Mesenchymal stem cell (in vitro differentiated cells and primary cell): ENCODE results near the gene PITPNM3.

Experiments
- DNase-seq: peaks from one replicate; pipeline ENCODE4 v3.0.0-alpha.2; 2013
- H2AFZ ChIP-seq: one replicate; pipeline ENCODE4 v1.6.1; 2013; ENCODE audit warnings: low read depth, mild to moderate bottlenecking, control low read depth, inconsistent platforms, low read length, moderate library complexity
- H2AK5ac ChIP-seq: 2 replicates; pipeline ENCODE4 v1.6.1; 2013; ENCODE audit warnings: low read length, moderate library complexity, mild to moderate bottlenecking, inconsistent platforms; ENCODE audit not compliant: severe bottlenecking
- H2BK120ac ChIP-seq: one replicate; pipeline ENCODE4 v1.6.1; 2013; ENCODE audit warnings: low read depth, mild to moderate bottlenecking, inconsistent platforms, low read length, moderate library complexity
- H2BK12ac ChIP-seq, 2 experiments: one replicate each; pipeline ENCODE4 v1.6.1; 2013; ENCODE audit warnings: inconsistent platforms in 2 of 2, low read length in 2 of 2, mild to moderate bottlenecking in 2 of 2, moderate library complexity in 2 of 2, control low read depth in 1 of 2
- H2BK15ac ChIP-seq: one replicate; pipeline ENCODE4 v1.6.1; 2013; ENCODE audit warnings: mild to moderate bottlenecking, low read depth, inconsistent platforms; ENCODE audit not compliant: poor library complexity, severe bottlenecking
- H2BK5ac ChIP-seq: 2 replicates; pipeline ENCODE4 v1.6.1; 2013; ENCODE audit warnings: low read depth, mild to moderate bottlenecking, low read length, control low read depth, inconsistent platforms; ENCODE audit not compliant: poor library complexity, severe bottlenecking
- H3K14ac ChIP-seq, 2 experiments: one replicate each; pipeline ENCODE4 v1.6.1; 2013; ENCODE audit warnings: inconsistent platforms in 2 of 2, low read length in 2 of 2, control low read depth in 1 of 2, mild to moderate bottlenecking in 1 of 2, moderate library complexity in 1 of 2
- H3K18ac ChIP-seq, 2 experiments: one replicate each; pipeline ENCODE4 v1.6.1; 2013; ENCODE audit warnings: inconsistent platforms in 2 of 2, low read length in 2 of 2, control low read depth in 1 of 2, low read depth in 1 of 2, mild to moderate bottlenecking in 1 of 2
- H3K23ac ChIP-seq, 2 experiments: one replicate each; pipeline ENCODE4 v1.6.1; 2013; ENCODE audit warnings: inconsistent platforms in 2 of 2, low read length in 2 of 2, mild to moderate bottlenecking in 2 of 2, moderate library complexity in 2 of 2, control low read depth in 1 of 2
- H3K27ac ChIP-seq: 2 replicates; pipeline ENCODE4 v1.5.1; 2013; ENCODE audit warnings: mild to moderate bottlenecking, moderate library complexity, low read length, control low read depth, inconsistent platforms; ENCODE audit not compliant: poor library complexity, severe bottlenecking
- H3K27me3 ChIP-seq, 2 experiments: 2 replicates each; pipeline versions ENCODE4 v1.6.1 to v1.7.0; 2013; ENCODE audit warnings: low read length in 2 of 2, mild to moderate bottlenecking in 2 of 2, moderate library complexity in 2 of 2, control low read depth in 1 of 2, inconsistent platforms in 1 of 2; ENCODE audit not compliant: control insufficient read depth in 1 of 2, insufficient read depth in 1 of 2
- H3K36me3 ChIP-seq, 2 experiments: 2 replicates each; pipeline versions ENCODE4 v1.6.1 to v1.7.0; 2013; ENCODE audit warnings: low read length in 2 of 2, control low read depth in 1 of 2, inconsistent platforms in 1 of 2, low read depth in 1 of 2, mild to moderate bottlenecking in 1 of 2; ENCODE audit not compliant: insufficient read depth in 2 of 2, control insufficient read depth in 1 of 2
- H3K4ac ChIP-seq, 2 experiments: one replicate each; pipeline ENCODE4 v1.6.1; 2013; ENCODE audit warnings: inconsistent platforms in 2 of 2, low read length in 2 of 2, mild to moderate bottlenecking in 2 of 2, moderate library complexity in 2 of 2, control low read depth in 1 of 2, low read depth in 1 of 2
- H3K4me1 ChIP-seq: 2 replicates; pipeline ENCODE4 v1.6.1; 2013; ENCODE audit warnings: low read depth, low read length, control low read depth; ENCODE audit not compliant: control insufficient read depth, insufficient read depth
- H3K4me2 ChIP-seq: 2 replicates; pipeline ENCODE4 v1.6.1; 2013; ENCODE audit warnings: low read length, mild to moderate bottlenecking, inconsistent platforms; ENCODE audit not compliant: poor library complexity, severe bottlenecking
- H3K4me3 ChIP-seq, 2 experiments: 2 replicates each; pipeline versions ENCODE4 v1.5.1 to v1.7.0; 2013; ENCODE audit warnings: low read length in 2 of 2, mild to moderate bottlenecking in 2 of 2, control low read depth in 1 of 2, low read depth in 1 of 2; ENCODE audit not compliant: insufficient read depth in 1 of 2
- H3K79me1 ChIP-seq: replicated peaks from 2 replicates; pipeline ENCODE4 v1.6.1; 2013; ENCODE audit warnings: mild to moderate bottlenecking, control low read depth, low read length, inconsistent platforms; ENCODE audit not compliant: poor library complexity, severe bottlenecking
- H3K9ac ChIP-seq: 2 replicates; pipeline ENCODE4 v1.7.0; 2013; ENCODE audit warnings: mild to moderate bottlenecking, low read length, moderate library complexity
- H3K9me3 ChIP-seq: 2 replicates; pipeline ENCODE4 v1.7.0; 2013; ENCODE audit warnings: mild to moderate bottlenecking, low read length; ENCODE audit not compliant: control insufficient read depth
- H4K8ac ChIP-seq: one replicate; pipeline ENCODE4 v1.6.1; 2013; ENCODE audit warnings: inconsistent platforms, mild to moderate bottlenecking, low read length, moderate library complexity
- H4K91ac ChIP-seq: one replicate; pipeline ENCODE4 v1.6.1; 2013; ENCODE audit warnings: mild to moderate bottlenecking, low read length, inconsistent platforms
- WGBS: methylation state at CpG from one replicate; pipeline ENCODE4 v1.1.7; 2013; ENCODE audit warnings: mixed read lengths; 5-methylcytosine and 5-hydroxymethylcytosine counted together

The PITPNM3 gene

DNA sequence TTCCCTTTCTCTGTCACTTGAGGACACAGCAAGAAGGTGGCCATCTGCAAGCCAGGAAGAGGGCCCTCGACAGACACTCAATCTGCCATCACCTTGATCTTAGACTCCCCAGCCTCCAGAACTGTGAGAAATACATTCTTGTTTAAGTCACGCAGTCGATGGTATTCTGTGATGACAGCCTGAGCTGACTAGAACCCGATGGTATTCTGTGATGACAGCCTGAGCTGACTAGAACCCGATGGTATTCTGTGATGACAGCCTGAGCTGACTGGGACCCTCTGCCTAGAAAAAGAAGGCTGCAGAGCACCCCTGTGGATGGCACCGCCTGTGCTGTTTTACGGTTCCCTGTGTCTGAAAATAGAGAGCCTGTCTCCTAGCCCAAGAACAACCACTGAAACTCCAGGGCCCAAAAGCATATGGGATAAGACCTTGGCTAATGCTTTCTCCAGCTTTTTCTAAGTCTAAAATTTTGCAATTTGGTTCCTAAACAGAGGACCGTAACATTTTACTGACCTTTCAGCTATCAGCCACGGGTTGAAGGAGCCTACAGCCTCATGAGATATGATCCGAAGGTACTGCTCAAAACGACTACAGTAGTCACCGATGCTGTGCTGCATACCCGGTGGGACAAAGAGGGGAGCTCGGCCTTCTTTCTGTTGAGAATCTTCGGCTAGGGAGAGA is 33.1 kb upstream of the PITPNM3 start:
- Histone ChIP-seq H2AK5ac (no peak overlapping the region), H3K4me1 (no peaks in the 10 kb centered on the region), H2BK120ac (no peak overlapping the region), H2BK5ac (no peak overlapping the region), H3K14ac (no peak overlapping the region), H4K91ac (no peak overlapping the region), H3K18ac (no peak overlapping the region), H3K27ac (no peak overlapping the region), H3K79me1 (peaks cover 22% of the 10 kb centered on the region), H3K9ac (no peak overlapping the region), H3K4ac (no peak overlapping the region), H3K27me3 (no peaks in the 10 kb centered on the region), H3K9me3 (peaks cover 22% of the 10 kb centered on the region), H3K23ac (no peak overlapping the region), H2BK12ac (no peak overlapping the region), H2AFZ (no peak overlapping the region), H2BK15ac (no peak overlapping the region), H3K4me3 (no peak overlapping the region), H4K8ac (no peak overlapping the region), H3K4me2 (no peak overlapping the region), H3K36me3 (peaks cover 26 to 96% of the 10 kb centered on the region in 2 experiments)
- DNase-seq, result no peak
- 97% methylated on average over 14 of the region's 15 CpGs for WGBS

- H2BK12ac ChIP-seq, result no peak overlapping the region
- H3K23ac ChIP-seq, result no peak overlapping the region
- H2AFZ ChIP-seq, result no peak overlapping the region
- no peak for DNase-seq
- no peak overlapping the region for H2BK15ac ChIP-seq
- H3K27ac ChIP-seq, result no peak overlapping the region
- H3K4me3 ChIP-seq, result no peak overlapping the region
- WGBS, result 95% methylated on average over 4 of the region's 5 CpGs
- no peak overlapping the region for H3K18ac ChIP-seq
- no peak overlapping the region for H2BK5ac ChIP-seq
- H3K4me2 ChIP-seq, result no peak overlapping the region
- H3K27me3 ChIP-seq, result no peaks in the 10 kb centered on the region
- no peaks in the 10 kb centered on the region for H3K4me1 ChIP-seq
- no peak overlapping the region for H3K4ac ChIP-seq
- H2AK5ac ChIP-seq, result no peak overlapping the region
- H3K14ac ChIP-seq, result no peak overlapping the region
- H3K36me3 ChIP-seq, result peaks cover 23 to 98% of the 10 kb centered on the region in 2 experiments
- H3K79me1 ChIP-seq, result peaks cover 26% of the 10 kb centered on the region
- no peak overlapping the region for H4K8ac ChIP-seq
- no peak overlapping the region for H4K91ac ChIP-seq
- H2BK120ac ChIP-seq, result no peak overlapping the region
- H3K9ac ChIP-seq, result no peak overlapping the region
- peaks cover 34% of the 10 kb centered on the region for H3K9me3 ChIP-seq
Observed at GRCh38 chr17:6588165-6588564, 31.8 kb upstream of the PITPNM3 start.

DNA sequence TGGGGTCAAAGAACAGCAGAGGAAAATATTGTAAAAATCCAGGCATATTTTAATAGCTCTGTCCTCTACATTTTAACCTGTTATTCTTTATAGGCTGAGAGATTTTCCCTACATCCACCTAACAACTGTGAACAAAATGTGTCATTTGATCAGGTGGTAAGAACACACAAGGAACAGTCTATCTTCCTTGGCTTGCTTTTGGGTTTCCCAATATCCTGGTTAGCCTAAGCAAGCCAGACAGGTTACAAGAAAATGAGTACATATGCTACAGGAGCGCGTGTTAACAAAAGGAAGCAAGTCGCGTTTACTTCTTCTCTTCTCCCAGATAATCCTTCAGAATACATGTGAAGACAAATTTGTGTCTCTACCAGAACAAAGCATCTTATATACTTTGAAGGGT is 31.0 kb upstream of the PITPNM3 start:
- no peak overlapping the region for H3K4ac ChIP-seq
- 100% methylated on average over 4 of the region's 4 CpGs for WGBS
- no peak overlapping the region for H3K14ac ChIP-seq
- H2BK15ac ChIP-seq, result no peak overlapping the region
- no peak overlapping the region for H2BK120ac ChIP-seq
- no peak overlapping the region for H3K4me2 ChIP-seq
- H3K4me3 ChIP-seq, result no peak overlapping the region
- no peak overlapping the region for H4K91ac ChIP-seq
- H3K36me3 ChIP-seq, result peaks cover 22 to 98% of the 10 kb centered on the region in 2 experiments
- H2BK12ac ChIP-seq, result no peak overlapping the region
- H3K23ac ChIP-seq, result no peak overlapping the region
- no peak overlapping the region for H2AFZ ChIP-seq
- peaks cover 26% of the 10 kb centered on the region for H3K79me1 ChIP-seq
- no peak overlapping the region for H3K9ac ChIP-seq
- H2BK5ac ChIP-seq, result no peak overlapping the region
- H2AK5ac ChIP-seq, result no peak overlapping the region
- H3K27ac ChIP-seq, result no peak overlapping the region
- H3K18ac ChIP-seq, result no peak overlapping the region
- no peaks in the 10 kb centered on the region for H3K4me1 ChIP-seq
- no peak for DNase-seq
- no peaks in the 10 kb centered on the region for H3K27me3 ChIP-seq
- no peak overlapping the region for H4K8ac ChIP-seq
- H3K9me3 ChIP-seq, result peaks cover 39% of the 10 kb centered on the region

DNA sequence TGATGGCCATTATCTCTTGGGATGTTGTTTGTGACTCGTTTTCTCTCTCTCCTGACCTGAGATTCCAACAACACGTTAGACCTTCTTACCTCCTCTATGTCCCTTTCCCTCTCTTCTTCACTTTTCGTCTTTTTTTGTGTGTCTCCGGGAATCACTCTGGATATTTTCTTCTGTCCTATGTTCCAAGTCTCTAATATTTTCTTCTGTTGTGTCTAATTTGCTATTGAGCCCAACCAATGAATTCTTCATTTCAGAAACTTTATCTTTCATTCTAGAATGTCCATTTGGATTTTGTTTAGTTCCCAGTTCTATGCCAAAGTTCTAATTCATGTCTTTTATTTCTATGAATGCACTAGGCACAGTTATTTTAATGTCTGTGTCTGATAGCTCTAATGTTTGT is 27.1 kb upstream of the PITPNM3 start:
- Histone ChIP-seq H2AK5ac (no peak overlapping the region), H3K4me3 (no peak overlapping the region), H3K27ac (no peak overlapping the region), H3K4me2 (no peak overlapping the region), H3K9ac (no peak overlapping the region), H3K79me1 (peaks cover 24% of the 10 kb centered on the region), H3K36me3 (peaks cover 33 to 92% of the 10 kb centered on the region in 2 experiments), H3K27me3 (no peaks in the 10 kb centered on the region), H3K4ac (no peak overlapping the region), H3K23ac (no peak overlapping the region), H3K14ac (no peak overlapping the region), H2BK120ac (no peak overlapping the region), H4K8ac (no peak overlapping the region), H3K4me1 (no peaks in the 10 kb centered on the region), H3K9me3 (peaks cover 45% of the 10 kb centered on the region), H2BK12ac (no peak overlapping the region), H2AFZ (no peak overlapping the region), H2BK15ac (no peak overlapping the region), H3K18ac (no peak overlapping the region), H4K91ac (no peak overlapping the region), H2BK5ac (no peak overlapping the region)
- DNase-seq, result no peak
- 100% methylated on average over 2 of the region's 4 CpGs for WGBS
